A673 (cell line): ENCODE measurements around the gene NHLRC2.

ENCODE experiments used
- CTCF ChIP-seq: fragments of 300-800, 200-600 bp; sonication (generic); conservative IDR thresholded peaks from 2 replicates; pipeline ENCODE4 v1.5.1; 2017; ENCODE audit warnings: low read depth, mild to moderate bottlenecking, antibody characterized with exemption, low read length, moderate library complexity, mixed read lengths
- EZH2 ChIP-seq: fragments of 200-600 bp; sonication (generic); IDR thresholded peaks from 2 replicates; pipeline ENCODE4 v1.6.1; 2017; ENCODE audit warnings: borderline replicate concordance, low read depth, mild to moderate bottlenecking, mixed read lengths, antibody characterized with exemption, low read length; ENCODE audit not compliant: poor library complexity, severe bottlenecking

- TF ChIP-seq CTCF, result no peak
- TF ChIP-seq EZH2, result no peak
Observed at GRCh38 chr10:113941140-113941539, 86.7 kb downstream of the NHLRC2 start.
